ENCODE data around the gene AMT.

The AMT gene

DNA sequence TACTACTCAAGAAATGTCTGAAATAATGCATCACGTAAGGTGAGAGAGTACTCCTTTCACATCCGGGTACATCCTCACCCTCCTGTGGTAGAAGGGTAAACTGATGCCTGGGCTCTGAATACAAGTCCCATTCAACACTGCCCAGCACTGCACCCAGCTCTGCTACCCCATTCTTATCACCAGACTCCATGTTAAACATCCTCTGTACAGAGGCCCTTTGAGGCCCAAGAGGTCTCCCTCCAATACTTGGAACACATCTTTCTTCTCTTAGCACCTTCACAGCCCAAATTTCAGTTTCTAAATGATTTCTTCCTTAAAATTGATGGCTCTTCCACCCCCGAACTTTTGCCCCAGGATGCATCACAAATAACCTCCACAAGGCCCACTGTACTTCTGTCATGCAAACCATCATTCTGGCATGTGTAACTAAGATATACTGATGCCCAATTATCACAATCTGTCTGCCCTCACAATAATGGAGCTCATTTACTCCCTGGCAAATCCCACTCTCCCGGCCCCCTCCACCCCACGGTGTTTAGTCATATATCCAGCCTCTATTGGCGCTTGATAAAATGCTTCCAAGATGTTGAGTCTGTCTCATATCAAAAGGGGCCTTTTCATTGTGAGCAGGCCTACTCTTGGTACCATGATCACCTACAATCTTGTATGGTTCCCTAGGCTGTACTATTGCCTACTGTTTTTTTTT is 51.5 kb downstream of the AMT start:
- H3K4me3 ChIP-seq (ENCODE audit: low read depth in 1 of 2, low read length in 2 of 2) = no peak overlapping the region
- H3K9me3 ChIP-seq (ENCODE audit: insufficient read depth, low read length, severe bottlenecking) = no peaks in the 10 kb centered on the region
- H3K27ac ChIP-seq (ENCODE audit: low read length) = no peak overlapping the region
- no peak overlapping the region for H3K4me2 ChIP-seq (ENCODE audit: insufficient read depth, low read length)
- ATAC-seq (ENCODE audit: insufficient read depth, low read depth) (no peak), DNase-seq (no peak)
- H3K79me2 ChIP-seq (ENCODE audit: insufficient read depth, low read length) = peaks cover 96% of the 10 kb centered on the region
- H2AFZ ChIP-seq (ENCODE audit: low read depth, low read length) = no peak overlapping the region
- H4K20me1 ChIP-seq (ENCODE audit: insufficient read depth, low read length) = peaks cover 71% of the 10 kb centered on the region
- H3K4me1 ChIP-seq (ENCODE audit: insufficient read depth, low read length) = no peaks in the 10 kb centered on the region
- H3K27me3 ChIP-seq (ENCODE audit: insufficient read depth, low read length, poor library complexity) = no peaks in the 10 kb centered on the region
- TF ChIP-seq, protein P1, sequence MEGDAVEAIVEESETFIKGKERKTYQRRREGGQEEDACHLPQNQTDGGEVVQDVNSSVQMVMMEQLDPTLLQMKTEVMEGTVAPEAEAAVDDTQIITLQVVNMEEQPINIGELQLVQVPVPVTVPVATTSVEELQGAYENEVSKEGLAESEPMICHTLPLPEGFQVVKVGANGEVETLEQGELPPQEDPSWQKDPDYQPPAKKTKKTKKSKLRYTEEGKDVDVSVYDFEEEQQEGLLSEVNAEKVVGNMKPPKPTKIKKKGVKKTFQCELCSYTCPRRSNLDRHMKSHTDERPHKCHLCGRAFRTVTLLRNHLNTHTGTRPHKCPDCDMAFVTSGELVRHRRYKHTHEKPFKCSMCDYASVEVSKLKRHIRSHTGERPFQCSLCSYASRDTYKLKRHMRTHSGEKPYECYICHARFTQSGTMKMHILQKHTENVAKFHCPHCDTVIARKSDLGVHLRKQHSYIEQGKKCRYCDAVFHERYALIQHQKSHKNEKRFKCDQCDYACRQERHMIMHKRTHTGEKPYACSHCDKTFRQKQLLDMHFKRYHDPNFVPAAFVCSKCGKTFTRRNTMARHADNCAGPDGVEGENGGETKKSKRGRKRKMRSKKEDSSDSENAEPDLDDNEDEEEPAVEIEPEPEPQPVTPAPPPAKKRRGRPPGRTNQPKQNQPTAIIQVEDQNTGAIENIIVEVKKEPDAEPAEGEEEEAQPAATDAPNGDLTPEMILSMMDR (IDR thresholded peaks at IDR 0.05; ENCODE audit: borderline replicate concordance, extremely low read depth, low read length, poor library complexity, severe bottlenecking) = no peak
- TF ChIP-seq EZH2 (IDR thresholded peaks at IDR 0.05; ENCODE audit: borderline replicate concordance, low read depth, low read length, severe bottlenecking) = no peak
- peaks cover 95% of the 10 kb centered on the region for H3K36me3 ChIP-seq (ENCODE audit: insufficient read depth, low read length)
- H3K9ac ChIP-seq (ENCODE audit: low read depth, low read length) = no peak overlapping the region
